Keratinocyte (primary cell): ENCODE measurements around the gene CCDC77. TPM values are rescaled to one million over a fixed set of nuclear protein-coding genes. Genes with fewer than 3 reads are reported as not detected.
"Not testable (repeated sequence)": the region's sequence is repeated elsewhere in the genome, so short reads cannot be mapped to it uniquely, and the experiment has no call there.

Source experiments
- DNase-seq: peaks from one replicate; pipeline ENCODE4 v3.0.0-alpha.2; 2011; ENCODE audit warnings: low read depth, missing footprints, low spot score
- FAIRE-seq: peaks from 2 replicates; lab custom pipeline; 2011; peaks lifted over from hg19 to GRCh38; lab: Jason Lieb, UNC
- H2AFZ ChIP-seq: 2 replicates; pipeline ENCODE4 v1.6.0; 2012; ENCODE audit warnings: low read length, control low read depth, inconsistent platforms; ENCODE audit not compliant: control insufficient read depth
- H3K27ac ChIP-seq: 2 replicates; pipeline ENCODE4 v1.5.1; 2011; ENCODE audit warnings: low read length; ENCODE audit not compliant: control insufficient read depth, insufficient read depth
- H3K27me3 ChIP-seq: 3 replicates; pipeline ENCODE4 v1.6.0; 2011; ENCODE audit warnings: low read length; ENCODE audit not compliant: control insufficient read depth, insufficient read depth; ENCODE audit errors: extremely low read depth
- H3K36me3 ChIP-seq, 2 experiments: 2 replicates in 1 of 2; 3 replicates in 1 of 2; pipeline ENCODE4 v1.5.1; 2011; ENCODE audit warnings: low read length in 2 of 2, mild to moderate bottlenecking in 1 of 2; ENCODE audit not compliant: control insufficient read depth in 2 of 2, insufficient read depth in 2 of 2; ENCODE audit errors: extremely low read depth in 1 of 2
- H3K4me1 ChIP-seq: 3 replicates; pipeline ENCODE4 v1.5.1; 2011; ENCODE audit warnings: low read length; ENCODE audit not compliant: control insufficient read depth, insufficient read depth; ENCODE audit errors: extremely low read depth
- H3K4me2 ChIP-seq: 3 replicates; pipeline ENCODE4 v1.6.0; 2011; ENCODE audit warnings: low read depth, low read length; ENCODE audit not compliant: control insufficient read depth, insufficient read depth; ENCODE audit errors: extremely low read depth
- H3K4me3 ChIP-seq, 3 experiments: fragments of 200-600 bp in 1 of 3; sonication (generic) in 1 of 3; 2 replicates in 2 of 3; 3 replicates in 1 of 3; pipeline ENCODE4 v1.5.1; 2011 to 2016; ENCODE audit warnings: low read length in 3 of 3, mild to moderate bottlenecking in 3 of 3, control low read depth in 2 of 3, inconsistent platforms in 1 of 3, low read depth in 1 of 3, mixed read lengths in 1 of 3, mixed run types in 1 of 3, moderate library complexity in 1 of 3; ENCODE audit not compliant: control insufficient read depth in 2 of 3, insufficient read depth in 2 of 3; ENCODE audit errors: extremely low read depth in 1 of 3
- H3K79me2 ChIP-seq: 2 replicates; pipeline ENCODE4 v1.6.0; 2012; ENCODE audit warnings: low read length; ENCODE audit not compliant: control insufficient read depth, insufficient read depth
- H3K9ac ChIP-seq: 3 replicates; pipeline ENCODE4 v1.6.0; 2011; ENCODE audit warnings: low read length; ENCODE audit not compliant: control insufficient read depth, insufficient read depth; ENCODE audit errors: extremely low read depth
- H3K9me1 ChIP-seq: 3 replicates; pipeline ENCODE4 v1.6.0; 2011; ENCODE audit warnings: low read length; ENCODE audit not compliant: control insufficient read depth, insufficient read depth; ENCODE audit errors: extremely low read depth
- H3K9me3 ChIP-seq: 2 replicates; pipeline ENCODE4 v1.5.1; 2012; ENCODE audit warnings: low read depth, low read length; ENCODE audit not compliant: control insufficient read depth
- H4K20me1 ChIP-seq: 3 replicates; pipeline ENCODE4 v1.6.0; 2011; ENCODE audit warnings: low read length; ENCODE audit not compliant: control insufficient read depth, insufficient read depth; ENCODE audit errors: extremely low read depth
- EZH2 ChIP-seq: IDR thresholded peaks from one replicate; pipeline ENCODE4 v1.6.1; 2012; ENCODE audit warnings: inconsistent platforms, mild to moderate bottlenecking, low read length, moderate library complexity
- dilution Hi-C: fragments of 300-500 bp; cut with MboI; formaldehyde crosslinking; loops from one replicate; pipeline ENCODE4 v1.7.0; 2020; ENCODE audit warnings: low sequenced_read_pairs; ENCODE audit not compliant: extremely low pct_ligation_motif_present
- polyA plus RNA-seq, 5 experiments: library from polyadenylated mRNA; depleted of rRNA in 3 of 5; stranded (reverse) in 3 of 5; stranded (forward) in 1 of 5; unstranded in 1 of 5; fragments of >200 nt; gene quantifications; 1 replicate in 1 of 5; 2 replicates in 3 of 5; 3 replicates in 1 of 5; pipeline versions ENCODE4 v1.2.1 to v1.2.3, GENCODE V29; 2011 to 2012; ENCODE audit warnings: missing spikeins in 2 of 5, low read depth in 1 of 5, low replicate concordance in 1 of 5
- TF ChIP-seq, protein P1 (sequence below), 3 experiments: IDR thresholded peaks in 1 of 3; conservative IDR thresholded peaks in 1 of 3; optimal IDR thresholded peaks in 1 of 3; 2 replicates in 2 of 3; 3 replicates in 1 of 3; pipeline versions ENCODE3 to v1.5.1; 2011; ENCODE audit warnings: low read length in 3 of 3, mild to moderate bottlenecking in 3 of 3, moderate library complexity in 2 of 3, control low read depth in 1 of 3, inconsistent platforms in 1 of 3; ENCODE audit not compliant: insufficient read depth in 2 of 3; ENCODE audit errors: extremely low read depth in 1 of 3

Gene CCDC77
- polyA plus RNA-seq, 1 donor (not counting 4 experiments of a cell fraction or from before 2014, with no cell fraction given): 8.3 TPM

DNA sequence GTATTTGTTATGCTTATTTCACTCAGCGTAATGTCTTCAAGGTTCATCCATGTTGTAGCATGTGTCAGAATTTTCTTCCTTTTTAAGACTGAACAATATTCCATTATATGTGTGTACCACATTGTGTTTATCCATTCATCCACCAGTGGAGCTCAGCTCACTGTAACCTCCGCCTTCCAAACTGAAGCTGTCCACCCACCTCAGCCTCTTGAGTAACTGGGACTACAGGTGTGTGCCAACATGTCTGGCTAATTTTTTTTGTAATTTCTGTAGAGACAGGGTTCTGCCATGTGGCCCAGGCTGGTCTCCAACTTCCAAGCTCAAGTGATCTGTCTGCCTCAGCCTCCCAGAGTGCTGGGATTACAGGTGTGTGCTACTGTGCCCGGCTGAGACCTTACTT, 21.1 kb downstream of the CCDC77 start:
- dilution Hi-C loops: no loop called here

DNA sequence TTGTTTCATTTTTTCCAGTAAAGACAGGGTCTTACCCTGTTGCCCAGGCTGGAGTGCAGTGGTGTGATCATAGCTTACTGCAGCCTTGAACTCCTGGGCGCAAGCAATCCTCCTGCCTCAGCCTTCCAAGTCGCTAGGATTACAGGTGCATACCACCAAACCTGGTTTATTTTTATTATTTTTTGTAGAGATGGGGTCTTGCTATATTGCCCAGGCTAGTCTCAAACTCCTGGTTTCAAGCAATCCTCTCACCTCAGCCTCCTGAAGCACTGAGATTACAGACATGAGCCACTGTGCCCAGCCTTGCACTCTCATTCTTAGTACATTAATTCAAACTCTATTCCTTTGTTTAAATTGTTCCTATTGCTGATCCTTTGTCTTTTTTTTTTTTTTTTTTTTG, 34.3 kb downstream of the CCDC77 start:
- H3K4me1 ChIP-seq, H3K4me2 ChIP-seq, H3K9me1 ChIP-seq, H3K27me3 ChIP-seq, H3K9ac ChIP-seq, H3K27ac ChIP-seq, H3K4me3 ChIP-seq, H3K79me2 ChIP-seq, FAIRE-seq, H3K36me3 ChIP-seq, H3K9me3 ChIP-seq, H2AFZ ChIP-seq, dilution Hi-C loops, DNase-seq, H4K20me1 ChIP-seq: not testable (repeated sequence)

More for the DNA sequence above, 21.1 kb downstream of the CCDC77 start:
- H3K27me3 ChIP-seq: no peaks in the 10 kb centered on the region
- H3K4me2 ChIP-seq: no peak overlapping the region
- H3K27ac ChIP-seq: no peak overlapping the region
- TF ChIP-seq, protein P1, sequence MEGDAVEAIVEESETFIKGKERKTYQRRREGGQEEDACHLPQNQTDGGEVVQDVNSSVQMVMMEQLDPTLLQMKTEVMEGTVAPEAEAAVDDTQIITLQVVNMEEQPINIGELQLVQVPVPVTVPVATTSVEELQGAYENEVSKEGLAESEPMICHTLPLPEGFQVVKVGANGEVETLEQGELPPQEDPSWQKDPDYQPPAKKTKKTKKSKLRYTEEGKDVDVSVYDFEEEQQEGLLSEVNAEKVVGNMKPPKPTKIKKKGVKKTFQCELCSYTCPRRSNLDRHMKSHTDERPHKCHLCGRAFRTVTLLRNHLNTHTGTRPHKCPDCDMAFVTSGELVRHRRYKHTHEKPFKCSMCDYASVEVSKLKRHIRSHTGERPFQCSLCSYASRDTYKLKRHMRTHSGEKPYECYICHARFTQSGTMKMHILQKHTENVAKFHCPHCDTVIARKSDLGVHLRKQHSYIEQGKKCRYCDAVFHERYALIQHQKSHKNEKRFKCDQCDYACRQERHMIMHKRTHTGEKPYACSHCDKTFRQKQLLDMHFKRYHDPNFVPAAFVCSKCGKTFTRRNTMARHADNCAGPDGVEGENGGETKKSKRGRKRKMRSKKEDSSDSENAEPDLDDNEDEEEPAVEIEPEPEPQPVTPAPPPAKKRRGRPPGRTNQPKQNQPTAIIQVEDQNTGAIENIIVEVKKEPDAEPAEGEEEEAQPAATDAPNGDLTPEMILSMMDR (optimal IDR thresholded peaks at IDR 0.05 in 1 of 3, IDR thresholded peaks at IDR 0.05 in 1 of 3, conservative IDR thresholded peaks at IDR 0.05 in 1 of 3; ENCODE audit: extremely low read depth in 1 of 3, insufficient read depth in 2 of 3, low read length in 3 of 3): no peak
- TF ChIP-seq EZH2: no peak
- H3K4me3 ChIP-seq: no peak overlapping the region
- H4K20me1 ChIP-seq: no peaks in the 10 kb centered on the region
- no peak for FAIRE-seq
- H3K9me1 ChIP-seq: no peaks in the 10 kb centered on the region
- no peak overlapping the region for H3K9ac ChIP-seq
- peaks cover 0 to 5% of the 10 kb centered on the region in 2 experiments for H3K36me3 ChIP-seq
- DNase-seq: no peak
- no peaks in the 10 kb centered on the region for H3K9me3 ChIP-seq
- no peaks in the 10 kb centered on the region for H3K4me1 ChIP-seq
- H3K79me2 ChIP-seq: no peaks in the 10 kb centered on the region
- no peak overlapping the region for H2AFZ ChIP-seq

DNA sequence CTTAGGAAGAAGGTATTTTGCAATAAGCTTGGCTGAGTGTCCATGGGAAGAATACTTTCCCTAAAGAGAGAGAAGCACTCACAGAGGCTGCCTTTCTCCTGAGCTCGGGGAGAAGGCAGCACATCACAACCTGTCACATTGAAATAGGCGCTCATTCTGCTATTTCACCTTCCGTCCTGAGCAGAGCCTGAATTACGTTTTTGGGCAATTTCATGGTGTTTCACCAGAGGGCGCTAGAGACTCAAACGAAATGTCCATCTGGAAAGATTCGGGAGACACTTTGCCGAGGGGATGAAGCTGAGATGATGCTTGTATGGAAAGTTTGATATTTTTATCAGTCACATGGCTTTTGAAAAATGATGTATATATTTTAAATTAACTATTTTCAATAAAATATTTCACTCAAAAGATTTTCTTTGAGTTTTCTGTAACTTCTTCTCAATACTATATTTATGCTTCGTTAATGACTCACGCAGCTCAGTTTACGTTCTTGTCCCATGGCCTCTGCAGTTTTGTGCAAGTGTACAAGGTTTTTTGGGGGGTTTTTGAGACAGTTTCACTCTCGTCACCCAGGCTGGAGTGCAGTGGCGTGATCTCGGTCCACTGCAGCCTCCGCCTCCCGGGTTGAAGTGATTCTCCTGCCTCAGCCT, 40.9 kb downstream of the CCDC77 start:
- Histone ChIP-seq H3K9me1 (no peaks in the 10 kb centered on the region), H3K27ac (no peak overlapping the region), H3K4me1 (no peaks in the 10 kb centered on the region), H3K79me2 (no peaks in the 10 kb centered on the region), H3K27me3 (no peaks in the 10 kb centered on the region), H3K36me3 (no peaks in the 10 kb centered on the region), H3K9ac (no peak overlapping the region), H3K4me3 (no peak overlapping the region), H4K20me1 (no peaks in the 10 kb centered on the region), H2AFZ (no peak overlapping the region), H3K9me3 (no peaks in the 10 kb centered on the region), H3K4me2 (no peak overlapping the region)
- dilution Hi-C loops: no loop called here
- TF ChIP-seq, protein P1 (optimal IDR thresholded peaks at IDR 0.05 in 1 of 3, IDR thresholded peaks at IDR 0.05 in 1 of 3, conservative IDR thresholded peaks at IDR 0.05 in 1 of 3; ENCODE audit: extremely low read depth in 1 of 3, insufficient read depth in 2 of 3, low read length in 3 of 3): peak; percentile 72 to 87 (median 75)
- TF ChIP-seq EZH2: no peak
- FAIRE-seq: peak; percentile 46
- DNase-seq: peak; percentile 15
